IMR-90 (cell line): ENCODE data around the gene TYRO3. TPM values are rescaled to one million over a fixed set of nuclear protein-coding genes. Genes with fewer than 3 reads are reported as not detected.

Experiments
- ATAC-seq: fragments of 200-7000 bp; cut with Tn5 transposase; 2 replicates; pipeline ENCODE4 v1.9.1; 2020; ENCODE audit warnings: low read depth, mild to moderate bottlenecking, moderate library complexity
- BruUV-seq: library from RNA; stranded (reverse); fragments of 400-500 nt; replicated peaks from 2 replicates; lab custom pipeline; 2021; lab: Mats Ljungman, UMichigan
- CTCF ChIA-PET: fragments of 300-600 bp; formaldehyde crosslinking; extraction: SDS; loops from one replicate; lab custom pipeline; 2021; ENCODE audit warnings: antibody characterized with exemption; lab: Yijun Ruan, JAX
- POLR2A ChIA-PET: fragments of 300-600 bp; sonication (Branson Sonifier 250); formaldehyde crosslinking; loops from one replicate; lab custom pipeline; 2022; ENCODE audit warnings: antibody characterized with exemption; ENCODE audit not compliant: unreplicated experiment; lab: Charles Lee
- DNase-seq: peaks from one replicate; pipeline ENCODE4 v3.0.0; 2013
- H2AFZ ChIP-seq: replicated peaks from 2 replicates; pipeline ENCODE3; 2013; ENCODE audit warnings: low read length, mild to moderate bottlenecking; ENCODE audit not compliant: poor library complexity
- H2AK5ac ChIP-seq: 2 replicates; pipeline ENCODE4 v1.6.1; 2013; ENCODE audit warnings: low read depth, low read length, inconsistent platforms
- H2AK9ac ChIP-seq: replicated peaks from 2 replicates; pipeline ENCODE3; 2013; ENCODE audit warnings: mild to moderate bottlenecking, low read depth, low read length, moderate library complexity; ENCODE audit not compliant: poor library complexity
- H2BK120ac ChIP-seq: 2 replicates; pipeline ENCODE4 v1.6.1; 2013; ENCODE audit warnings: low read depth, low read length, inconsistent platforms
- H2BK15ac ChIP-seq: 3 replicates; pipeline ENCODE4 v1.6.1; 2013; ENCODE audit warnings: low read depth, low read length, inconsistent platforms
- H2BK20ac ChIP-seq: 2 replicates; pipeline ENCODE4 v1.6.1; 2013; ENCODE audit warnings: low read depth, mild to moderate bottlenecking, inconsistent platforms, low read length, moderate library complexity
- H2BK5ac ChIP-seq: 2 replicates; pipeline ENCODE4 v1.6.1; 2013; ENCODE audit warnings: mild to moderate bottlenecking, low read depth, low read length, inconsistent platforms; ENCODE audit not compliant: poor library complexity, severe bottlenecking
- H3K14ac ChIP-seq: replicated peaks from 2 replicates; pipeline ENCODE4 v1.6.1; 2013; ENCODE audit warnings: low read depth, low read length, inconsistent platforms
- H3K18ac ChIP-seq: 2 replicates; pipeline ENCODE4 v1.6.1; 2013; ENCODE audit warnings: low read depth, low read length, control low read depth
- H3K23ac ChIP-seq: 2 replicates; pipeline ENCODE4 v1.6.1; 2013; ENCODE audit warnings: low read depth, low read length, inconsistent platforms
- H3K27ac ChIP-seq: 2 replicates; pipeline ENCODE4 v1.5.1; 2013; ENCODE audit warnings: mild to moderate bottlenecking, control low read depth, low read length; ENCODE audit not compliant: insufficient read depth
- H3K27me3 ChIP-seq: 2 replicates; pipeline ENCODE4 v1.6.1; 2013; ENCODE audit warnings: low read length; ENCODE audit not compliant: control insufficient read depth, insufficient read depth
- H3K36me3 ChIP-seq: 2 replicates; pipeline ENCODE4 v1.6.1; 2013; ENCODE audit warnings: low read length, mixed read lengths; ENCODE audit not compliant: control insufficient read depth, insufficient read depth
- H3K4ac ChIP-seq: 2 replicates; pipeline ENCODE4 v1.6.1; 2013; ENCODE audit warnings: low read depth, low read length, inconsistent platforms
- H3K4me1 ChIP-seq: 2 replicates; pipeline ENCODE4 v1.6.1; 2013; ENCODE audit warnings: low read length, mixed read lengths; ENCODE audit not compliant: control insufficient read depth, insufficient read depth
- H3K4me2 ChIP-seq: 2 replicates; pipeline ENCODE4 v1.6.1; 2013; ENCODE audit warnings: low read depth, mild to moderate bottlenecking, control low read depth, low read length, moderate library complexity
- H3K4me3 ChIP-seq: 2 replicates; pipeline ENCODE4 v1.5.1; 2013; ENCODE audit warnings: low read depth, mild to moderate bottlenecking, control low read depth, low read length, moderate library complexity; ENCODE audit not compliant: insufficient read depth
- H3K56ac ChIP-seq: 2 replicates; pipeline ENCODE4 v1.6.1; 2013; ENCODE audit warnings: low read length, inconsistent platforms; ENCODE audit not compliant: insufficient read depth; ENCODE audit errors: extremely low read depth
- H3K79me1 ChIP-seq, 2 experiments: 2 replicates each; pipeline ENCODE4 v1.6.1; 2013; ENCODE audit warnings: low read length in 2 of 2, inconsistent platforms in 1 of 2, low read depth in 1 of 2
- H3K9ac ChIP-seq: 2 replicates; pipeline ENCODE4 v1.6.1; 2013; ENCODE audit warnings: low read depth, low read length, control low read depth
- H3K9me1 ChIP-seq: 2 replicates; pipeline ENCODE4 v1.6.1; 2013; ENCODE audit warnings: low read length, inconsistent platforms; ENCODE audit not compliant: insufficient read depth
- H3K9me3 ChIP-seq: 2 replicates; pipeline ENCODE4 v1.6.1; 2013; ENCODE audit warnings: low read length; ENCODE audit not compliant: control insufficient read depth, insufficient read depth
- H4K20me1 ChIP-seq: 2 replicates; pipeline ENCODE4 v1.6.1; 2013; ENCODE audit warnings: low read length, inconsistent platforms; ENCODE audit not compliant: insufficient read depth
- H4K5ac ChIP-seq: 2 replicates; pipeline ENCODE4 v1.6.1; 2013; ENCODE audit warnings: mild to moderate bottlenecking, low read depth, low read length, control low read depth
- H4K8ac ChIP-seq, 2 experiments: 2 replicates each; pipeline ENCODE4 v1.6.1; 2013; ENCODE audit warnings: low read depth in 2 of 2, low read length in 2 of 2, control low read depth in 1 of 2, inconsistent platforms in 1 of 2
- H4K91ac ChIP-seq: 2 replicates; pipeline ENCODE4 v1.6.1; 2013; ENCODE audit warnings: low read depth, low read length, inconsistent platforms; ENCODE audit not compliant: insufficient read depth
- CHD1 ChIP-seq: IDR thresholded peaks from 2 replicates; pipeline ENCODE4 v1.6.1; 2012; ENCODE audit warnings: low read depth, low read length, improper control_type of control experiment
- POLR2A ChIP-seq: IDR thresholded peaks from 2 replicates; pipeline ENCODE4 v1.6.1; 2012; ENCODE audit warnings: mild to moderate bottlenecking, low read depth, low read length
- WGBS, 2 experiments: methylation state at CpG; one replicate each; pipeline versions ENCODE4 v1.1.5 to v1.1.7; 2013; ENCODE audit warnings: missing lambda C conversion rate in 2 of 2; ENCODE audit not compliant: insufficient read length in 1 of 2; ENCODE audit errors: extremely low coverage in 2 of 2; 5-methylcytosine and 5-hydroxymethylcytosine counted together
- dilution Hi-C: fragments of 300-500 bp; cut with HindIII; formaldehyde crosslinking; loops from one replicate; pipeline ENCODE4 v1.14.3; 2018; ENCODE audit warnings: low sequenced_read_pairs; ENCODE audit not compliant: unreplicated experiment
- in situ Hi-C: fragments of 300-500 bp; cut with MboI; formaldehyde crosslinking; loops from 3 replicates; pipeline ENCODE4 v1.14.3; 2019; ENCODE audit warnings: low sequenced_read_pairs, inconsistent platforms, mixed read lengths
- intact Hi-C: fragments of 100-400 bp; cut with micrococcal nuclease; formaldehyde crosslinking; loops from 2 replicates; pipeline ENCODE4 v1.10.0; 2022
- polyA plus RNA-seq, 3 experiments: library from polyadenylated mRNA; depleted of rRNA; stranded (reverse); fragments of >200 nt; gene quantifications; 2 replicates each; pipeline ENCODE4 v1.2.3, GENCODE V29; 2012; ENCODE audit warnings: low replicate concordance in 1 of 3
- total RNA-seq: library from RNA; depleted of rRNA; stranded (reverse); fragments of >200 nt; gene quantifications from 2 replicates; pipeline ENCODE4 v1.2.3, GENCODE V29; 2012

The TYRO3 gene
- total and polyA plus RNA-seq, 2 of the 4 experiments (the other 2 are of a cell fraction): 11.5 to 18.4 TPM

DNA sequence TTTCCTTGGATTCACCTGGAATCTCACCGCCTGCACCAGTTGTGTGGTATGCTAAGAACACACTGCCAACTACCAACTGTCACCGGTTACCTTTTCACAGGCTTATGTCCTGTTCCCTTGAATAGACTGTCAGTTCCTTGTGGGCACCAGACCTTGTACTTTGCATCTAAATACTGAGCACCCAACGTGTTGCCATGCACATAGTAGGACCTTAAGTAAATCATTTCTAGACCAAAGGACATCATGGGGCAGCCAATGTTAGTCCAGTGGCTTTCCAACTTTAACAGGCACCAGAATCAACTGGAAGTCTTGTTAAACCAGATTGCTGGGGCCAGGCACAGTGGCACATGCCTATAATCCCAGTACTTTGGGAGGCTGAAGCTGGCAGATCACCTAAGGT lies 13.8 kb upstream of the TYRO3 start:
- CTCF ChIA-PET: no interaction called here
- Histone ChIP-seq H3K18ac (no peak overlapping the region), H4K5ac (no peak overlapping the region), H3K4me3 (no peak overlapping the region), H3K27me3 (no peaks in the 10 kb centered on the region), H3K36me3 (no peaks in the 10 kb centered on the region), H3K9ac (no peak overlapping the region), H3K9me1 (peaks cover 3% of the 10 kb centered on the region; the same call in 1 of the 2 replicates), H2AK9ac (peak overlapping the region; percentile 65), H3K4me2 (no peak overlapping the region), H2BK120ac (no peak overlapping the region; the same call in 1 of the 2 replicates), H2BK5ac (no peak overlapping the region), H3K23ac (no peak overlapping the region), H3K27ac (no peak overlapping the region), H3K79me1 (peaks cover 13 to 34% of the 10 kb centered on the region in 2 experiments; a peak in 3 of 4 replicates), H3K14ac (no peak overlapping the region), H3K4me1 (no peaks in the 10 kb centered on the region; the same call in none of the 2 replicates), H3K9me3 (no peaks in the 10 kb centered on the region), H2BK15ac (no peak overlapping the region), H2AK5ac (no peak overlapping the region), H4K8ac (no peak overlapping the region; a peak in 1 of 4 replicates), H2AFZ (peak overlapping the region; percentile 4), H4K91ac (no peak overlapping the region), H3K56ac (no peak overlapping the region), H2BK20ac (no peak overlapping the region), H4K20me1 (peaks cover 3% of the 10 kb centered on the region; the same call in 1 of the 2 replicates), H3K4ac (no peak overlapping the region)
- no TSS peak for BruUV-seq
- in situ Hi-C loops: no loop called here
- dilution Hi-C loops: no loop called here
- DNase-seq (no peak), ATAC-seq (no peak)
- intact Hi-C loops: no loop called here
- TF ChIP-seq POLR2A (no peak), CHD1 (no peak)
- 100% methylated on average over 2 of the region's 3 CpGs; no CpG with 5 or more reads in 1 of the 2 experiments for WGBS, 2 experiments
- POLR2A ChIA-PET: no interaction called here
